WTC11 (cell line): ENCODE results near the gene MRPS16. TPM values are rescaled to one million over a fixed set of nuclear protein-coding genes. Genes with fewer than 3 reads are reported as not detected.

Source experiments
- ATAC-seq: fragments of 200-7000 bp; cut with Tn5 transposase; 2 replicates; pipeline ENCODE4 v1.10.0; 2021; ENCODE audit warnings: mild to moderate bottlenecking, moderate library complexity
- CTCF ChIA-PET: fragments of 300-600 bp; sonication (Branson Sonifier 250); formaldehyde crosslinking; loops from one replicate; lab custom pipeline; 2021; ENCODE audit warnings: antibody characterized with exemption; lab: Charles Lee
- POLR2A ChIA-PET: fragments of 350-600 bp; sonication (Branson Sonifier 250); formaldehyde crosslinking; loops from one replicate; lab custom pipeline; 2021; ENCODE audit warnings: antibody characterized with exemption; lab: Charles Lee
- DNase-seq: peaks from one replicate; pipeline ENCODE4 v3.0.0; 2021; ENCODE audit warnings: low spot score
- H3K27ac Mint-ChIP-seq: 2 replicates; pipeline ENCODE4 v1.8.0; 2021; ENCODE audit warnings: mixed read lengths
- H3K27me3 Mint-ChIP-seq: 2 replicates; pipeline ENCODE4 v1.8.0; 2021; ENCODE audit warnings: low read depth, mild to moderate bottlenecking, moderate library complexity, mixed read lengths
- H3K36me3 Mint-ChIP-seq: 2 replicates; pipeline ENCODE4 v1.8.0; 2021; ENCODE audit warnings: mixed read lengths
- H3K4me1 Mint-ChIP-seq: 2 replicates; pipeline ENCODE4 v1.8.0; 2022; ENCODE audit warnings: mixed read lengths
- H3K4me3 Mint-ChIP-seq: 2 replicates; pipeline ENCODE4 v1.8.0; 2021; ENCODE audit warnings: mild to moderate bottlenecking, moderate library complexity, mixed read lengths
- H3K9me3 Mint-ChIP-seq: 2 replicates; pipeline ENCODE4 v1.8.0; 2021; ENCODE audit warnings: mixed read lengths
- CTCF ChIP-seq: fragments of 200-600 bp; IDR thresholded peaks from 2 replicates; pipeline ENCODE4 v1.8.0; 2022; ENCODE audit warnings: antibody characterized with exemption
- E2F5 ChIP-seq: sonication (generic); formaldehyde crosslinking; IDR thresholded peaks from 2 replicates; pipeline ENCODE4 v1.8.1; 2022; ENCODE audit warnings: mild to moderate bottlenecking, moderate library complexity, missing genetic modification reagents
- ESRRA ChIP-seq: sonication (generic); formaldehyde crosslinking; IDR thresholded peaks from 2 replicates; pipeline ENCODE4 v1.8.1; 2022; ENCODE audit warnings: mild to moderate bottlenecking, missing genetic modification reagents, borderline replicate concordance
- FOXJ3 ChIP-seq: sonication (generic); formaldehyde crosslinking; IDR thresholded peaks from 2 replicates; pipeline ENCODE4 v1.9.0; 2021; ENCODE audit warnings: missing genetic modification reagents, mild to moderate bottlenecking, borderline replicate concordance
- SMAD4 ChIP-seq: sonication (generic); formaldehyde crosslinking; IDR thresholded peaks from 2 replicates; pipeline ENCODE4 v1.8.0; 2022; ENCODE audit warnings: mild to moderate bottlenecking, missing genetic modification reagents
- TP53 ChIP-seq: sonication (generic); formaldehyde crosslinking; IDR thresholded peaks from 2 replicates; pipeline ENCODE4 v1.8.1; 2023; ENCODE audit warnings: mild to moderate bottlenecking, missing genetic modification reagents
- ZNF232 ChIP-seq: sonication (generic); formaldehyde crosslinking; IDR thresholded peaks from 2 replicates; pipeline ENCODE4 v1.8.0; 2022; ENCODE audit warnings: mild to moderate bottlenecking, missing genetic modification reagents
- ZNF532 ChIP-seq: fragments of 250-450 bp; sonication (Bioruptor Pico); IDR thresholded peaks from 2 replicates; pipeline ENCODE4 v1.9.0; 2021; ENCODE audit warnings: mild to moderate bottlenecking, borderline replicate concordance
- ZNF671 ChIP-seq: fragments of 250-450 bp; sonication (Bioruptor Pico); IDR thresholded peaks from 2 replicates; pipeline ENCODE4 v1.8.0; 2021; ENCODE audit warnings: mild to moderate bottlenecking
- total RNA-seq: library from RNA; stranded (reverse); gene quantifications from 3 replicates; pipeline ENCODE4 v1.2.3, GENCODE V29; 2021
- TF ChIP-seq, protein P1 (sequence below): sonication (generic); formaldehyde crosslinking; IDR thresholded peaks from 2 replicates; pipeline ENCODE4 v1.8.1; 2023; ENCODE audit warnings: mild to moderate bottlenecking, moderate library complexity, missing genetic modification reagents
- TF ChIP-seq, protein P2 (sequence below): sonication (generic); formaldehyde crosslinking; IDR thresholded peaks from 2 replicates; pipeline ENCODE4 v1.8.1; 2022; ENCODE audit warnings: low read depth, missing genetic modification reagents, borderline replicate concordance

MRPS16 gene
- total RNA-seq, 1 experiment from 2014 or later, result 157 TPM

DNA sequence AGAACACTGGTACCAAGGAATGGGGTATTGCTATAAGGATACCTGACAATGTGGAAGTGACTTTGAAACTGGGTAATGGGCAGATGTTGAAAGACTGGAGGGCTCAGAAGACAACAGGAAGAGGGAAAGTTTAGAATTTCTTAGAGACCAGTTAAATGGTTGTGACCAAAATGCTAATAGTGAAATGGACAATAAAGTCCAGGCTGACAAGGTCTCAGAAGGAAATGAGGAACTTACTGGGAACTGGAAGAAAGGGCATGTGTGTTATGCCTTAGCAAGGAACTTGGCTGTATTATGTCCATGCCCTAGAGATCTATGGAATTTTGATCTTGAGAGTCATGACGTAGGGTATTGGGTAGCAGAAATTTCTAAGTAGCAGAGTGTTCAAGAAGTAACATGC lies 46.6 kb downstream of the MRPS16 start (continued):
- TF ChIP-seq, protein P1, sequence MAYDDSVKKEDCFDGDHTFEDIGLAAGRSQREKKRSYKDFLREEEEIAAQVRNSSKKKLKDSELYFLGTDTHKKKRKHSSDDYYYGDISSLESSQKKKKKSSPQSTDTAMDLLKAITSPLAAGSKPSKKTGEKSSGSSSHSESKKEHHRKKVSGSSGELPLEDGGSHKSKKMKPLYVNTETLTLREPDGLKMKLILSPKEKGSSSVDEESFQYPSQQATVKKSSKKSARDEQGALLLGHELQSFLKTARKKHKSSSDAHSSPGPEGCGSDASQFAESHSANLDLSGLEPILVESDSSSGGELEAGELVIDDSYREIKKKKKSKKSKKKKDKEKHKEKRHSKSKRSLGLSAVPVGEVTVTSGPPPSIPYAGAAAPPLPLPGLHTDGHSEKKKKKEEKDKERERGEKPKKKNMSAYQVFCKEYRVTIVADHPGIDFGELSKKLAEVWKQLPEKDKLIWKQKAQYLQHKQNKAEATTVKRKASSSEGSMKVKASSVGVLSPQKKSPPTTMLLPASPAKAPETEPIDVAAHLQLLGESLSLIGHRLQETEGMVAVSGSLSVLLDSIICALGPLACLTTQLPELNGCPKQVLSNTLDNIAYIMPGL (CRISPR knock-in tag), result no peak
- no peak for TF ChIP-seq ZNF232
- TF ChIP-seq ZNF671, result no peak
- TF ChIP-seq CTCF, result no peak
- TF ChIP-seq ESRRA, result no peak
- TF ChIP-seq E2F5 (CRISPR knock-in tag), result no peak
- TF ChIP-seq SMAD4 (CRISPR knock-in tag), result no peak
- no peak for TF ChIP-seq TP53
- TF ChIP-seq, all 79 proteins: peak for 0

DNA sequence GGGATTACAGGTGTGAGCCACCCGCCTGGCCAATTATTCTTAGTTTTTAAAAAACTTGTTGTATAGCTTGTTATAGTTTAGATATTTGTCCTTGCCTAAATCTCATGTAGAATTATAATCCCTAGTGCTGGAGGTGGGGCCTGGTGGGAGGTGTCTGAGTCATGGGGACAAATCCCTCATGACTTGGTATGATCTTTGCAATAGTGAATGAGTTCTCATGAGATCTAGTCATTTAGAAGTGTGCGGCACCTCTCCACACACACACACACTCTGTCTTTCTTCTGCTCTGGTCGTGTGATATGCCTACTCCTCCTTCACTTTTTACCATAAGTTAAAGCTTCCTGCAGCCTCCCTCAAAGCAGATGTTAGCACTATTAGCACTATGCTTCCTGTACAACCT lies 47.4 kb downstream of the MRPS16 start:
- POLR2A ChIA-PET, result no interaction called here
- H3K27me3 Mint-ChIP-seq, result no peaks in the 10 kb centered on the region; the same call in none of the 2 replicates
- no peak for DNase-seq
- TF ChIP-seq FOXJ3 (CRISPR knock-in tag) (no peak), ZNF532 (CRISPR knock-in tag) (no peak), ESRRA (no peak)
- TF ChIP-seq, protein P2, sequence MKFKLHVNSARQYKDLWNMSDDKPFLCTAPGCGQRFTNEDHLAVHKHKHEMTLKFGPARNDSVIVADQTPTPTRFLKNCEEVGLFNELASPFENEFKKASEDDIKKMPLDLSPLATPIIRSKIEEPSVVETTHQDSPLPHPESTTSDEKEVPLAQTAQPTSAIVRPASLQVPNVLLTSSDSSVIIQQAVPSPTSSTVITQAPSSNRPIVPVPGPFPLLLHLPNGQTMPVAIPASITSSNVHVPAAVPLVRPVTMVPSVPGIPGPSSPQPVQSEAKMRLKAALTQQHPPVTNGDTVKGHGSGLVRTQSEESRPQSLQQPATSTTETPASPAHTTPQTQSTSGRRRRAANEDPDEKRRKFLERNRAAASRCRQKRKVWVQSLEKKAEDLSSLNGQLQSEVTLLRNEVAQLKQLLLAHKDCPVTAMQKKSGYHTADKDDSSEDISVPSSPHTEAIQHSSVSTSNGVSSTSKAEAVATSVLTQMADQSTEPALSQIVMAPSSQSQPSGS (CRISPR knock-in tag), result no peak
- peaks cover 41% of the 10 kb centered on the region for H3K36me3 Mint-ChIP-seq
- no peak overlapping the region for H3K27ac Mint-ChIP-seq
- ATAC-seq, result no peak
- H3K9me3 Mint-ChIP-seq, result peaks cover 33% of the 10 kb centered on the region
- CTCF ChIA-PET, result interaction anchor here (1.6 kb wide), 1 partner anchor 14 kb away, joined by 3 read pairs; no protein-coding TSS in a partner anchor
- H3K4me1 Mint-ChIP-seq, result no peaks in the 10 kb centered on the region
- H3K4me3 Mint-ChIP-seq, result no peak overlapping the region

Other genes starting within 250 kb of the MRPS16 start
- gene P4HA1, start 155.8 kb downstream of the MRPS16 start, total RNA-seq, result 34.4 to 62.8 TPM (median 59.9 TPM) in 3 replicates
- gene NUDT13, start 142.2 kb downstream of the MRPS16 start, total RNA-seq, result 1.8 to 2.9 TPM (median 2.0 TPM) in 3 replicates
- 31.6 to 38.2 TPM (median 33.7 TPM) in 3 replicates for gene ECD, start 84.6 kb downstream of the MRPS16 start, total RNA-seq
- gene FAM149B1, start 84.5 kb downstream of the MRPS16 start, total RNA-seq, result 13.8 to 19.8 TPM (median 19.8 TPM) in 3 replicates
- 30.3 to 32.4 TPM (median 30.8 TPM) in 3 replicates for gene DNAJC9, start 5.4 kb downstream of the MRPS16 start, total RNA-seq
- gene CFAP70, start 106.2 kb upstream of the MRPS16 start, total RNA-seq, result 0.31 to 0.73 TPM (median 0.39 TPM) in 3 replicates
- 66.7 to 68.2 TPM (median 67.8 TPM) in 3 replicates for gene ANXA7, start 161.4 kb upstream of the MRPS16 start, total RNA-seq
- 2.9 to 3.1 TPM (median 3.0 TPM) in 3 replicates for gene MSS51, start 180.9 kb upstream of the MRPS16 start, total RNA-seq
- 30.0 to 34.4 TPM (median 32.9 TPM) in 3 replicates for gene PPP3CB, start 243.4 kb upstream of the MRPS16 start, total RNA-seq